Frontal cortex (tissue), 4 donors: ENCODE measurements around the gene LNX1. TPM values are rescaled to one million over a fixed set of nuclear protein-coding genes. Genes with fewer than 3 reads are reported as not detected.
"Not testable (repeated sequence)": the region's sequence is repeated elsewhere in the genome, so short reads cannot be mapped to it uniquely, and the experiment has no call there.

Source experiments
- DNase-seq, 2 donors: peaks; one replicate each; pipeline ENCODE4 v3.0.0; 2012; ENCODE audit warnings: low spot score in 2 of 2
- FAIRE-seq: peaks from 2 replicates; lab custom pipeline; 2012; peaks lifted over from hg19 to GRCh38; lab: Jason Lieb, UNC
- total RNA-seq: library from RNA; depleted of rRNA; stranded (reverse); fragments of >200 nt; gene quantifications from one replicate; pipeline ENCODE4 v1.2.3, GENCODE V29; 2014
- donor health status: control.
- donor health status: control.
- donor health status: control.

Gene LNX1
- total RNA-seq, 1 donor from 2014 or later: 67.7 TPM

DNA sequence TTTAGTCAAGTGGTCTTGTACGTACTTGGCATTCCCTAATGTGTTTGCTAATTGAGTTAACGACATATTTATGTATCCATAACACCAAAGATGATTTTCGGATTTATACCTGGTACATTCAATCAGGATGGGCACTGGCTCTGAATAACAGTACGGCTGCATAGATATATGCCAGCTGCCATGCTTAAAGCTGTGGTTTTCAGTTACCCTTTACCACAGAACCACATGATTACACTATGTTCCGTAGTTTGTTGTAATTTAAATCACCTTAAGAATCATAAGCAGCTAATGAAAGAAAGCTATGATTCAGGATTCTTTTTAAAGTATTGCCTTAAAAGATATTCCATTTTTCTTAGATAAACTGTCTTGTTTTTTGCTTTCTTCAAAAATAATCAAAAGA, 160.2 kb downstream of the LNX1 start:
- no peak for FAIRE-seq
- DNase-seq: no peak

DNA sequence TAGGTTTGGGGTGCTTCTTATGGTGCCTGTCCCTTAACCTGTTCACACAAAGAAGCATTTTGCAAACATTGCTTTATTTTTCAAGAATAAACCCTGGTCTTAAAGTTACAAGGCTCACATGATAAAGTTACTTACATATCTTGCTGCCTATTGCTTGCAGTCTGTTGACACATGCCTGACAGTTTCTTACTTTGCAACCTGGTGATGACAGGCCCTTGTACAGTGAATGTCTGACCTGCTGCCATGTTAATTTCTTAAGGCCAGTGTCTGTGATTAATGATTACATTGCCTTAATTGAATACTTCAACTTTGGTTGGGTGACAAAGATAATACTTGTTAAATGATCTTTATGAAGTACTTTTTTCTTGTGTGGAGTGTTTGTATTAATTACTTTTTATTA, 163.9 kb downstream of the LNX1 start:
- no peak for FAIRE-seq
- no peak for DNase-seq

- FAIRE-seq: no peak
Measured at GRCh38 chr4:53424280-53424679, 167.0 kb downstream of the LNX1 start.

GRCh38 chr4:53422367-53422766, 168.9 kb downstream of the LNX1 start:
- FAIRE-seq: no peak
- DNase-seq: no peak

More at GRCh38 chr4:53424280-53424679, 167.0 kb downstream of the LNX1 start:
- DNase-seq: no peak

DNA sequence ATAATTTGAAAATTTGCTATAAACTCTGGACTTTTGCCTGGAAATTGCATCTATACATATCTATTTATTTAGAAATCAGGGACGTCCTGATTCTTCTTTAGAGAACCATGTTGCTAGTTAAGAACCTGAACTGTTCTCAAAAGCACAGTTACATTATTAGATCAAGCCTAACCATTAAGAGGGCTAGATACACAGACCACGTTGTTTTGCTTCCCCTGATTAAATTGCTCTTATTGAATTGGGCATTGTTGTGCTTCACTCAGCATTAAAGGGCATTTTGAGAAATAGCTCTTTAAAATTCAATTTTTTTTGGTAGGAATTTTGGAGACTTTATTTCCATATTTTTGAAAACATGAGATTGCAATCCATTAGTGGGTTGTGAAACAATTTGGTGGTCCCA, 169.5 kb downstream of the LNX1 start:
- no peak for FAIRE-seq
- no peak for DNase-seq

- DNase-seq: no peak
- FAIRE-seq: no peak
Measured at GRCh38 chr4:53419208-53419607, 172.1 kb downstream of the LNX1 start.

GRCh38 chr4:53409479-53409878, 181.8 kb downstream of the LNX1 start:
- FAIRE-seq: not testable (repeated sequence)

More at GRCh38 chr4:53409479-53409878, 181.8 kb downstream of the LNX1 start:
- not testable (repeated sequence) for DNase-seq

Other genes with a start within 250 kb of the LNX1 start
- 17.5 TPM for gene SCFD2, start 225.4 kb downstream of the LNX1 start, total RNA-seq
- 105 TPM for gene FIP1L1, start 213.8 kb downstream of the LNX1 start, total RNA-seq